Stimulated activated naive CD8-positive, alpha-beta T cell treated with anti-CD3 and anti-CD28 coated beads, Interleukin-15, amount 100 ng/mL, for 72 hours (primary cell): Measurements from ENCODE around the gene CEBPA.

Experiments used
- ATAC-seq: fragments of 150-1000 bp; cut with Tn5 transposase; 2 replicates; pipeline ENCODE4 v1.10.0; 2021; ENCODE audit warnings: mild to moderate bottlenecking, moderate library complexity
- DNase-seq, 2 donors: peaks; one replicate each; pipeline ENCODE4 v3.0.0; 2021 to 2022
- H3K27ac Mint-ChIP-seq, 2 donors: one replicate each; pipeline ENCODE4 v1.8.0; 2022; ENCODE audit warnings: mild to moderate bottlenecking in 2 of 2, mixed read lengths in 2 of 2, moderate library complexity in 2 of 2
- H3K27me3 Mint-ChIP-seq: one replicate; pipeline ENCODE4 v1.8.0; 2022; ENCODE audit warnings: mixed read lengths
- H3K4me1 Mint-ChIP-seq: one replicate; pipeline ENCODE4 v1.8.0; 2022; ENCODE audit warnings: mild to moderate bottlenecking, mixed read lengths
- H3K4me3 Mint-ChIP-seq, 2 donors: one replicate each; pipeline ENCODE4 v1.8.0; 2022; ENCODE audit warnings: mild to moderate bottlenecking in 2 of 2, mixed read lengths in 2 of 2, moderate library complexity in 1 of 2
- H3K9me3 Mint-ChIP-seq, 2 donors: one replicate each; pipeline ENCODE4 v1.8.0; 2022; ENCODE audit warnings: mixed read lengths in 2 of 2

Gene CEBPA

GRCh38 chr19:33263325-33264023, 38.9 kb downstream of the CEBPA start:
- H3K4me3 Mint-ChIP-seq: no peak overlapping the region
- no peaks in the 10 kb centered on the region for H3K9me3 Mint-ChIP-seq
- H3K27ac Mint-ChIP-seq: no peak overlapping the region
- ATAC-seq (no peak), DNase-seq (no peak)
- H3K27me3 Mint-ChIP-seq: peaks cover 41% of the 10 kb centered on the region
- H3K4me1 Mint-ChIP-seq: peaks cover 17% of the 10 kb centered on the region

- Mint-ChIP-seq H3K4me1 (peaks cover 17% of the 10 kb centered on the region), H3K9me3 (peaks cover 0 to 7% of the 10 kb centered on the region in 2 donors), H3K4me3 (no peak overlapping the region), H3K27me3 (peaks cover 41% of the 10 kb centered on the region), H3K27ac (no peak overlapping the region)
- ATAC-seq (peak; percentile 39), DNase-seq (no peak)
Observed at GRCh38 chr19:33261511-33262189, 40.7 kb downstream of the CEBPA start.

GRCh38 chr19:33260628-33261418, 41.5 kb downstream of the CEBPA start:
- ATAC-seq (peak; percentile 57), DNase-seq (no peak)
- H3K27me3 Mint-ChIP-seq: peaks cover 41% of the 10 kb centered on the region
- peaks cover 0 to 7% of the 10 kb centered on the region in 2 donors for H3K9me3 Mint-ChIP-seq
- peaks cover 17% of the 10 kb centered on the region for H3K4me1 Mint-ChIP-seq
- H3K27ac Mint-ChIP-seq: peak overlapping the region in 1 of 2 donors; percentile 52
- H3K4me3 Mint-ChIP-seq: no peak overlapping the region

- H3K27ac Mint-ChIP-seq: peak overlapping the region in 1 of 2 donors; percentile 15
- peaks cover 34% of the 10 kb centered on the region for H3K27me3 Mint-ChIP-seq
- peaks cover 0 to 7% of the 10 kb centered on the region in 2 donors for H3K9me3 Mint-ChIP-seq
- DNase-seq (no peak), ATAC-seq (no peak)
- H3K4me3 Mint-ChIP-seq: no peak overlapping the region
- H3K4me1 Mint-ChIP-seq: peaks cover 17% of the 10 kb centered on the region
Observed at GRCh38 chr19:33259539-33259938, 42.8 kb downstream of the CEBPA start.

- Mint-ChIP-seq H3K9me3 (peaks cover 0 to 7% of the 10 kb centered on the region in 2 donors), H3K27me3 (peaks cover 26% of the 10 kb centered on the region), H3K27ac (no peak overlapping the region), H3K4me1 (peaks cover 17% of the 10 kb centered on the region), H3K4me3 (no peak overlapping the region)
- ATAC-seq (no peak), DNase-seq (no peak)
Observed at GRCh38 chr19:33257828-33258227, 44.5 kb downstream of the CEBPA start.

- peaks cover 0 to 7% of the 10 kb centered on the region in 2 donors for H3K9me3 Mint-ChIP-seq
- H3K27ac Mint-ChIP-seq: no peak overlapping the region
- ATAC-seq: no peak
- peaks cover 10% of the 10 kb centered on the region for H3K27me3 Mint-ChIP-seq
- H3K4me1 Mint-ChIP-seq: peaks cover 10% of the 10 kb centered on the region
- DNase-seq: no peak
- H3K4me3 Mint-ChIP-seq: no peak overlapping the region
Observed at GRCh38 chr19:33256261-33256660, 46.1 kb downstream of the CEBPA start.

- peaks cover 5% of the 10 kb centered on the region for H3K4me1 Mint-ChIP-seq
- peaks cover 0 to 7% of the 10 kb centered on the region in 2 donors for H3K9me3 Mint-ChIP-seq
- no peak overlapping the region for H3K4me3 Mint-ChIP-seq
- peaks cover 9% of the 10 kb centered on the region for H3K27me3 Mint-ChIP-seq
- ATAC-seq: no peak
- DNase-seq: no peak
- H3K27ac Mint-ChIP-seq: no peak overlapping the region
Observed at GRCh38 chr19:33255781-33256180, 46.6 kb downstream of the CEBPA start.

GRCh38 chr19:33254245-33254824, 48.0 kb downstream of the CEBPA start:
- DNase-seq (no peak), ATAC-seq (no peak)
- H3K9me3 Mint-ChIP-seq: peaks cover 0 to 7% of the 10 kb centered on the region in 2 donors
- H3K27ac Mint-ChIP-seq: no peak overlapping the region
- H3K4me3 Mint-ChIP-seq: no peak overlapping the region
- peaks cover 3% of the 10 kb centered on the region for H3K27me3 Mint-ChIP-seq
- no peaks in the 10 kb centered on the region for H3K4me1 Mint-ChIP-seq

GRCh38 chr19:33252971-33253370, 49.4 kb downstream of the CEBPA start:
- Mint-ChIP-seq H3K27me3 (no peaks in the 10 kb centered on the region), H3K4me3 (no peak overlapping the region), H3K4me1 (no peaks in the 10 kb centered on the region), H3K9me3 (peaks cover 0 to 2% of the 10 kb centered on the region in 2 donors), H3K27ac (no peak overlapping the region)
- DNase-seq (no peak), ATAC-seq (no peak)

- no peak overlapping the region for H3K27ac Mint-ChIP-seq
Observed at GRCh38 chr19:33252418-33252962, 49.8 kb downstream of the CEBPA start.

GRCh38 chr19:33251526-33252090, 50.7 kb downstream of the CEBPA start:
- H3K4me1 Mint-ChIP-seq: no peaks in the 10 kb centered on the region
- ATAC-seq (no peak), DNase-seq (no peak)
- no peak overlapping the region for H3K27ac Mint-ChIP-seq
- no peaks in the 10 kb centered on the region for H3K27me3 Mint-ChIP-seq
- H3K9me3 Mint-ChIP-seq: no peaks in the 10 kb centered on the region
- H3K4me3 Mint-ChIP-seq: no peak overlapping the region

More at GRCh38 chr19:33252418-33252962, 49.8 kb downstream of the CEBPA start:
- Mint-ChIP-seq H3K4me3 (no peak overlapping the region), H3K27me3 (no peaks in the 10 kb centered on the region), H3K9me3 (no peaks in the 10 kb centered on the region), H3K4me1 (no peaks in the 10 kb centered on the region)
- no peak for ATAC-seq
- DNase-seq: no peak

- DNase-seq (no peak), ATAC-seq (no peak)
- Mint-ChIP-seq H3K4me3 (no peak overlapping the region), H3K9me3 (no peaks in the 10 kb centered on the region), H3K4me1 (no peaks in the 10 kb centered on the region), H3K27ac (no peak overlapping the region), H3K27me3 (no peaks in the 10 kb centered on the region)
Observed at GRCh38 chr19:33251076-33251475, 51.3 kb downstream of the CEBPA start.

GRCh38 chr19:33250500-33250899, 51.8 kb downstream of the CEBPA start:
- Mint-ChIP-seq H3K9me3 (no peaks in the 10 kb centered on the region), H3K4me3 (no peak overlapping the region), H3K27me3 (no peaks in the 10 kb centered on the region), H3K4me1 (no peaks in the 10 kb centered on the region), H3K27ac (no peak overlapping the region)
- DNase-seq (no peak), ATAC-seq (no peak)
